Cardiac muscle cell (in vitro differentiated cells and primary cell): ENCODE data around the gene RAE1. TPM values are rescaled to one million over a fixed set of nuclear protein-coding genes. Genes with fewer than 3 reads are reported as not detected.

Experiments
- DNase-seq, 2 donors: peaks; one replicate each; pipeline versions ENCODE4 v3.0.0 to v3.0.0-alpha.2; 2010 to 2017; ENCODE audit warnings: low read depth in 1 of 2, low spot score in 1 of 2
- H3K27ac ChIP-seq: fragments of 200-600 bp; sonication (generic); 2 replicates; pipeline ENCODE4 v1.5.1; 2016
- H3K27me3 ChIP-seq: fragments of 200-600 bp; sonication (generic); 2 replicates; pipeline ENCODE4 v1.6.0; 2016; ENCODE audit warnings: control low read depth
- H3K36me3 ChIP-seq: fragments of 200-600 bp; sonication (generic); 2 replicates; pipeline ENCODE4 v1.5.1; 2016; ENCODE audit warnings: control low read depth
- H3K4me1 ChIP-seq: fragments of 200-600 bp; sonication (generic); 2 replicates; pipeline ENCODE4 v1.8.1; 2017; ENCODE audit warnings: low read depth, mild to moderate bottlenecking, mixed run types
- H3K4me3 ChIP-seq: fragments of 200-600 bp; sonication (generic); 2 replicates; pipeline ENCODE4 v1.5.1; 2016; ENCODE audit warnings: mild to moderate bottlenecking
- H3K9me3 ChIP-seq: fragments of 200-600 bp; sonication (generic); 2 replicates; pipeline ENCODE4 v1.5.1; 2017; ENCODE audit warnings: low read depth, mild to moderate bottlenecking, control low read depth
- polyA plus RNA-seq: library from polyadenylated mRNA; unstranded; fragments of >200 nt; fragmentation: Nextera tagmentation; extraction: Ambion mirVana; gene quantifications from 2 replicates; pipeline ENCODE4 v1.2.1, GENCODE V29; 2016
- total RNA-seq: library from RNA; depleted of rRNA; stranded (reverse); fragments of >200 nt; gene quantifications from 2 replicates; pipeline ENCODE4 v1.2.3, GENCODE V29; 2016
- TF ChIP-seq, protein P1 (sequence below): IDR thresholded peaks from 2 replicates; pipeline ENCODE4 v1.5.1; 2012; ENCODE audit warnings: low read depth, mild to moderate bottlenecking, low read length

The RAE1 gene
- total and polyA plus RNA-seq, 2 experiments from 2014 or later, result 34.2 to 72.4 TPM

DNA sequence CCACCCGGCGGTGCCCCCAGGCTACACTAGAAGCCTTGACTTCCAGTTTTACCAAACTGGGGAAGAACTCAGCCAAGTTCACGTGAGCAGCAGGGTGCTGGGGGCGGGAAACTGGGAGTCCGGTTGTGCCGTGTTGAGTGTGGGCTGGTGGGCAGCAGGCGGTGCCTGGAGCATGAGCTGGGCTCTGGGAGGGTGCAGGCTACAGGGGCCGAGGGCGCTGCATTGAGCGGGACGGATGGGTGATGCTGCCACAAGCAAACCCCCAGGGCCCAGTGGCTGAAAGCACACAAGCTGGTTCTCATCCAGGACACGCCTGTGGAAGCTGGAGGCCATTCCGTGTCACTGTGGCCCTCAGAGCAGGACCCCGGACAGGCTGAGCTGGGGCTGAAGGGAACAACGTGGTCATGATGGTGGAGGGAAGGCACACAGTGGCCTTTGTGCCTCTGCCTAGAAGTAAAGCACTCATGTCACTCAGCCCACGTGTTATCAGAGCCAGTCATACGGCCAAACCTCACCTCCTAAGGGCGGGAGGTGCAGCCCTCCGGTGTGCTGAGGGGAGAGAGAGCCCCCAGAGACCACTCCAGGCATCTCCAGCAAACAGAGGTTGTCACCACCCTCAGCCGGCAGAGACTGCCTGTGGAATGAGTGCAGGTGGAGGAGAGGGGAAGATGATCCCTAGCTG lies 69.7 kb downstream of the RAE1 start:
- DNase-seq, result no peak
- TF ChIP-seq, protein P1, sequence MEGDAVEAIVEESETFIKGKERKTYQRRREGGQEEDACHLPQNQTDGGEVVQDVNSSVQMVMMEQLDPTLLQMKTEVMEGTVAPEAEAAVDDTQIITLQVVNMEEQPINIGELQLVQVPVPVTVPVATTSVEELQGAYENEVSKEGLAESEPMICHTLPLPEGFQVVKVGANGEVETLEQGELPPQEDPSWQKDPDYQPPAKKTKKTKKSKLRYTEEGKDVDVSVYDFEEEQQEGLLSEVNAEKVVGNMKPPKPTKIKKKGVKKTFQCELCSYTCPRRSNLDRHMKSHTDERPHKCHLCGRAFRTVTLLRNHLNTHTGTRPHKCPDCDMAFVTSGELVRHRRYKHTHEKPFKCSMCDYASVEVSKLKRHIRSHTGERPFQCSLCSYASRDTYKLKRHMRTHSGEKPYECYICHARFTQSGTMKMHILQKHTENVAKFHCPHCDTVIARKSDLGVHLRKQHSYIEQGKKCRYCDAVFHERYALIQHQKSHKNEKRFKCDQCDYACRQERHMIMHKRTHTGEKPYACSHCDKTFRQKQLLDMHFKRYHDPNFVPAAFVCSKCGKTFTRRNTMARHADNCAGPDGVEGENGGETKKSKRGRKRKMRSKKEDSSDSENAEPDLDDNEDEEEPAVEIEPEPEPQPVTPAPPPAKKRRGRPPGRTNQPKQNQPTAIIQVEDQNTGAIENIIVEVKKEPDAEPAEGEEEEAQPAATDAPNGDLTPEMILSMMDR, result no peak
- H3K4me3 ChIP-seq, result no peak overlapping the region

DNA sequence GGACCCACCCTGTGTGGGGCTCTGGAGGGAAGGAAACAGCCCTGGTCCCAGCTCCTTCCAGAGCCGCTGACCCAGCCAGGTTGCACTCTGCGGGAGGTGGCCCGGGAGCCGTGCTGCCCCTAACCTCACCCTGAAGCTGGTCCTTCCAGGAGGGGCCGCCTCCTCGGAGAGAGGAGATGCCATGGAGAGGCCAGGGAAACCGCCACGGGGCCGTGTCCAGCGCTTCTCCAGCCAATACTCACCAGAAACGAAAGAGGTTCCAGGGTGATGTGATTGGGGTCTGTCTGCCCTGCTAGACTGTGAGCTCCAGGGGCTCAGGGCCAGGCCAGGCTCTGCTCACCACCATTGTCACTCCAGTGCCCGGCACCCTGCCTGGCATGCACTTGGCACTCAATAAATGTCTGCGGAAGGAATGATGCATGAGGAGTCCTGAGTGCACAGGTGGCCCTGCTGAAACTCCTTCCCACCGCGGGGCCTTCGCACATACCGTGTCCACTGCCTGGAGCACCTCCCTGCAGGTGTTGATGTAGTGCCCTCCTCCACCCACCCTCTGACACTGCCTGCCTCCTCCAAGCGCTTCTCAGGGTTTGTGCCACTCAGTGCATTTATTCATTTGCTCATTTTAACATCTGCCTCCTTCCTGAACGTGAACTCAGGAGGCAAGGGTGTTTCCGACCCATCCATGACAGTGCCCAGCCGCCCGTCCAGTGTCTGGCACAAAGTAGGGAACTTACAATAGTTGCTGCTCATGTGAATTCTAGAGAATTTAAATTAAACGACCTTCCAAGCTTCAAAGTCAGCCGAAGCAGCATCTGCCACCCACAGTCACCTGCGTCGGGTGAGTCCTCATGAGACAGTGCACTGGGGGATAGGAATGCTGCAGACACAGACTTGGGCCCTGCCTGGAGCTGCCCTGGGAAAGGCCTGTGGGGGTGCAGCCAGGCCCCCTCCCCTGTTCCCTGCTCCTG lies 70.5 kb downstream of the RAE1 start:
- H3K27ac ChIP-seq, result peak overlapping the region; percentile 72
- H3K4me1 ChIP-seq, result peaks cover 18% of the 10 kb centered on the region
- no peaks in the 10 kb centered on the region for H3K36me3 ChIP-seq
- H3K27me3 ChIP-seq, result no peaks in the 10 kb centered on the region
- TF ChIP-seq, protein P1, result no peak
- H3K9me3 ChIP-seq, result no peaks in the 10 kb centered on the region
- no peak for DNase-seq
- H3K4me3 ChIP-seq, result no peak overlapping the region

More for the DNA sequence above, 69.7 kb downstream of the RAE1 start:
- Histone ChIP-seq H3K27me3 (no peaks in the 10 kb centered on the region), H3K4me1 (peaks cover 24% of the 10 kb centered on the region), H3K36me3 (no peaks in the 10 kb centered on the region), H3K27ac (peak overlapping the region; percentile 72), H3K9me3 (no peaks in the 10 kb centered on the region)

DNA sequence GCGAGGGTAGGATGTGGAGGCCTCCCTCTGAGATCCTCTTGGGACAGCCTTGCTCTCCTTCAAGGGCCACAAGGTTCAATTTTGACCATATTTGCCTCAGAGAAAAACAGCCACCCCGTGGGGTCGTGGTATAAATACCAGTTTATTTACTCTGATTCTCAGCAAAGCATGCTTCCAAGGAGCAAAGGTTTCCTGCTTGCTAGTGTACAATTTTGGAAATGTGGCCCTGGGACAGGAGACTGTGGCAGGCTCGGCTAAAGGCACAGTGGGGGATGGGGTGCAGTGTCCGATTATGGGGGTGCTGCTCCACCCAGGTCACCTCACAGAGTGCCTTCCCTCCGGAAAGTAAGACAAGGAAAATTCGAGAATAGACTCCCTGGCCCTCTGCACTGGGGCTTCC lies 71.2 kb downstream of the RAE1 start:
- peaks cover 18% of the 10 kb centered on the region for H3K4me1 ChIP-seq
- H3K27me3 ChIP-seq, result no peaks in the 10 kb centered on the region
- H3K27ac ChIP-seq, result no peak overlapping the region
- H3K36me3 ChIP-seq, result no peaks in the 10 kb centered on the region
- H3K9me3 ChIP-seq, result no peaks in the 10 kb centered on the region
- no peak for DNase-seq
- TF ChIP-seq, protein P1, result no peak
- no peak overlapping the region for H3K4me3 ChIP-seq

DNA sequence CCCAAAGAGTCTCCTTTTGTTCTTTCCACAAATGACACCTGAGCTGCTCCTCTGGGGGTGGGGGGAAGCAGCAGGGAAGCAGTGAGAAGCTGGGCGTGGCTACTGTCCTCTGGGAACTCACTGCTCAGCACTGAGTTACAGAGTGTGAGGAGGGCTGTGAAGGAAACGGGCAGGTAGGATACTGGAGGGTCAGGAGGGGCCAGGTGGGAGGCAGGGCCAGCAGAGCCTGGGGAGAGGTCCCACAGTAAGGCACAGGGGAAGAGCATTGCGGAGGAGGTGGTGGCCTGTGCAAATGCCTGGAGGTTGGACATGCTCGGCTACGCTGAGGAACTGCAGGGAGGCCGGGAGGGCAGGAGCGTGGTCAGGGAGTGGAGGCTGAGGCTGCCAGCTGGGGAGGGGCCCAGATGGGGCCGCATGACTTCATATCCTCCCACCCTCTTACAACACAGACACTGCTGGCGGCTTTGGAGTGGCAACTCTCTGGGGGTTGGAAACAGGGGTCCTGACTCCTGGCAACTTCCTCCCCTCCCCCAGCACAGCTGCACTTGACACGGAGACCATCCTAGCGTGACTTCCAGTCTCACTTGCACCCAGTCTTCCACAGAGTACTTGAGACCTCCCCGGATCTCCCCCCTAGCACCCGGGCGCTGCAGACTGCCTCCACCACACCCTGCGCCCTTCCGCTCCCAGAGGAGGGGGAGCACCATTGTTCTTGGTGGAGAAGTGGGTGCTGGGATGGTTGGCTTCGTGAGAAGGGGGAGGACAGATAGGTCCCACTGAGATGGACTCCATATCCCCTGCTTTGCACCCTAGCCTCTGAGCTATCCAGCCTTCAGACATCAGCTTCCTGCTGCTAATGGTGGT lies 74.3 kb downstream of the RAE1 start:
- TF ChIP-seq, protein P1, result no peak
- Histone ChIP-seq H3K27ac (no peak overlapping the region), H3K4me1 (peaks cover 13% of the 10 kb centered on the region)

DNA sequence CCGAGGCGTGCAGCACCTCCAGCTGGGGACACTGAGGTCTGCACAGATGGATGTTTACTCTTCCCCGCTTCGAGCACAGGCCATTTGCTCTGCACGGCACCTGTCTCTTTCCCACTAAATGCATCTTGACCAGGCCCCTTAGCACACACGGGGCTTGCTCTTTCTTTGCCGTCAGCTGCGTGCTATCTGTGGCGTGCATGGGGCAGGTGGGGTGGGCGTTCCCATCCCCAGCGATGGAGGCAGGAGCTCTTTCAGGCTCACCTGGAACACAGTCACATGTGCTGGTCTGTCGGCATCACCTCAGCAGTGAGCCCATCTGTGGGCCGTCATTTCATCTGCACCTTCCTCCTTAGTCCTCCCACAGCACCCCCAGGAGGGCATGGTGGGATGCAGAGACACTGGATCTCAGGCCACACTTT lies 75.2 kb downstream of the RAE1 start:
- Histone ChIP-seq H3K9me3 (no peaks in the 10 kb centered on the region), H3K4me3 (no peak overlapping the region), H3K27me3 (no peaks in the 10 kb centered on the region), H3K27ac (no peak overlapping the region), H3K4me1 (peaks cover 4% of the 10 kb centered on the region), H3K36me3 (no peaks in the 10 kb centered on the region)
- no peak for DNase-seq
- TF ChIP-seq, protein P1, result no peak

More for the DNA sequence above, 74.3 kb downstream of the RAE1 start:
- Histone ChIP-seq H3K36me3 (no peaks in the 10 kb centered on the region), H3K9me3 (no peaks in the 10 kb centered on the region), H3K4me3 (no peak overlapping the region), H3K27me3 (no peaks in the 10 kb centered on the region)
- DNase-seq, result peak in 1 of 2 donors; percentile 53
